AG09309 (cell line): Measurements from ENCODE around the gene HAUS8.

Experiments
- DNase-seq: peaks from one replicate; pipeline ENCODE4 v3.0.0-alpha.2; 2010; ENCODE audit warnings: low read depth
- H3K4me3 ChIP-seq: 2 replicates; pipeline ENCODE4 v1.5.1; 2011; ENCODE audit warnings: mild to moderate bottlenecking, low read depth, low read length, moderate library complexity; ENCODE audit not compliant: control insufficient read depth
- CTCF ChIP-seq: IDR thresholded peaks from 2 replicates; pipeline ENCODE4 v1.5.1; 2011; ENCODE audit warnings: mild to moderate bottlenecking, low read depth, low read length, inconsistent platforms; ENCODE audit not compliant: insufficient read depth, control insufficient read depth; ENCODE audit errors: missing control alignments

HAUS8 gene

GRCh38 chr19:17080440-17080801 lies 5.2 kb upstream of the HAUS8 start:
- H3K4me3 ChIP-seq, result no peak overlapping the region
- TF ChIP-seq CTCF, result no peak
- DNase-seq, result no peak

GRCh38 chr19:17079710-17080439 lies 4.6 kb upstream of the HAUS8 start:
- DNase-seq, result peak; percentile 98
- TF ChIP-seq CTCF, result peak; percentile 75
- peak overlapping the region; percentile 68 for H3K4me3 ChIP-seq

DNA sequence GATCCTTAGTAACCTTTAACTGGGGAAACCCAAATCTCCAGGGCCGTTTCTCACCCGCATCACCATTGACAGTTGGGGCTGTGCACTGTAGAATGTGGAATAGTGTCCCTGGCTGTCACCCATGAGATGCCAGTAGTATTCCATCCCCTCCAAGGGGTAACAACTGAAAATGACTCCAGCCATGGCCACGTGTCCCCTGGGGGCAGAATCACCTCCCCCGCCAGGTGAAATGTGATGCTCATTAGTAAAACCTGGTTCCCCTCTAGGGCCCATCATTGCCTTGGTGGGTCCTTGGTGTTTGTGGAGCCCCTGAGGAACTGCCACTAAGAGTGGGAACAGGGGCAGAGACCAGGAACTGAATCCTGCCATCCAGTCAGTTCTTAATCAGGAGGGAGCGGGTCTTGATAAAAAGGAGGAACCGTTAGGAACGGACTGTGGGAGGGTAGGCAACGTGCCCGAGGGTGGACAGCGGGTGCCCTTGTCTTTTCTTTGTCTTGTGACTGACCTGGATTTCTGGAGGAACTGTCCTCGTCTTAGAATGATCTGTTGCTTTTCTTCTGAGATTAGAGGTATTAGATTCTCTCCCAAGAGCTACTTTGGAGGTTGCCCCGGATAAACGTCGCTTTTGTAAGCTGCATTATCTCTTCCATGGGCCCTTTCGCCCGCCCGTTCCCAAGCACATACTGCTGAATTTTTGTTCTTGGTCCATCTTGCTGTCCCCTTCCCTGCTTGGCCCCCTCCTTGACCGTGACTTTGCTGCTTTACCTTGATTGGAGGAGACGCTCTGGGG lies 3.9 kb upstream of the HAUS8 start:
- peak overlapping the region; percentile 68 for H3K4me3 ChIP-seq

DNA sequence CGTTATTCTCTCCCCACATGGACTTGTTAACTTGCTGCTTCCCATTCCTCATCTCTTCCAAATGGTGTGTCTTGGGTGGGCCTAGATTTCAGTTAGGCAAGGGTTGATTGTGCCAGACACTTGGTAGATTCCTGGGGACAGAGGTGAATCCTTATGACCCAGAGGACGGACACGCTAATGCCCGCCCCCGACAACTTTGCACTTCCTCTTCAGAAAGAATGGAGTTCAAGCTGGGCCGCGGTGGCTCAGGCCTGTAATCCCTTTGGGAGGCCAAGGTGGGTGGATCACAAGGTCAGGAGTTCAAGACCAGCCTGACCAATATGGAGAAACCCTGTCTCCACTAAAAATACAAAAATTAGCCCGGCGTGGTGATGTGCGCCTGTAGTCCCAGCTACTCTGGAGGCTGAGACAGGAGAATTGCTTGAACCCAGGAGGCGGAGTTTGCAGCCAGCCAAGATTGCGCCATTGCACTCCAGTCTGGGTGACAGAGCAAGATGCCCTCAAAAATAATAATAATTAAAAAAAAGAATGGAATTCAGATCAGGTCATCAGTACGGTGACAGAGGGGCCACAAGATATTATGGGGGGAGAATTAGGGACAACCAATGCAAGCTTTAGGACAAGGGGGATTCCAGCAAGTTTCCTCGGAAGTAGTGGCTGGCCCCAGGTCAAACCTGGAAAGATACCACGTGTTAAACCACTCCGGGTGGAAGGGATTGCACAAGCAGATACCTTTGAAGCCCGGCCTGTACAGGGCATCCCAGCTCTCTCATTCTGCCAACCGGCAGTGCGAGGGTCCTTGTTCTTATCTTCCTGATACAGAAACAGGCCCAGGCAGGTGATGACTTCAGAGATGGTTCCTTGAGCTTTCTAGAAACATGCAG lies 3.0 kb upstream of the HAUS8 start:
- no peak for DNase-seq
- TF ChIP-seq CTCF, result no peak
- H3K4me3 ChIP-seq, result no peak overlapping the region

More for the DNA sequence above, 3.9 kb upstream of the HAUS8 start:
- TF ChIP-seq CTCF, result no peak
- no peak for DNase-seq

DNA sequence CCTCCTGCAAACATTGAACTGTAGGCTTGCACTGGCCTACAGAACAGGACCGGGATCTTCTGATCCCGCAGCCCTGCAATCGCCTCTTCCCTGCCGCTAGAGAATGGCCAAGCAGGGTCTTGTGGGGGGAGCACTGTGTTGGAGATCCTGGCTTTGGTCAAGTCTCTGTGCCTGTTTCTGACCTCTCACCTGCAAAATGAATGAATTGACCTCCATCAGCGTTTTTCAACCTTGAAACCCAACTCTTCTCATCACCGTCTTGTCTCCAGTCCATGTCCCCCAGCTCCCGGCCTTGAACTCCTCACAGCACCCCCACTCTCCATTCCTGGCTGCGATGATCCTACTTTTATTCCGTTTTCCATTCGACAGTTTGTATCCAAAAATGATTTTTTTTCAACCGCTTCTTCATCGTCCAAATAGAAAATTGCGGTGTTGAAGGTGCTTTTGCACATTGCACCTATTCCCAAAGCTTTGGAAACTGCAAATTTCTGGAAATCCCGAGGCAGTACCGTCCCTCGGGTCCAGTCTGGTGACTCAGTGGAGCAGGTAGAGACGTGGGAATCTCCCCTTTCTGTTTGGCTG lies 2.3 kb upstream of the HAUS8 start:
- H3K4me3 ChIP-seq, result peak overlapping the region; percentile 91

More for the DNA sequence above, 2.3 kb upstream of the HAUS8 start:
- no peak for TF ChIP-seq CTCF
- DNase-seq, result no peak
